WERI-Rb-1 (cell line): ENCODE data around the gene GAL3ST2.
"Not testable (repeated sequence)": the region's sequence is repeated elsewhere in the genome, so short reads cannot be mapped to it uniquely, and the experiment has no call there.

Experiments
- DNase-seq: peaks from one replicate; pipeline ENCODE4 v3.0.0-alpha.2; 2020
- H3K27ac ChIP-seq: fragments of 250-450 bp; sonication (Bioruptor Pico); 2 replicates; pipeline ENCODE4 v1.5.1; 2020; ENCODE audit warnings: mild to moderate bottlenecking, moderate library complexity
- H3K27me3 ChIP-seq: fragments of 250-450 bp; sonication (Bioruptor Pico); 2 replicates; pipeline ENCODE4 v1.5.1; 2021; ENCODE audit warnings: mild to moderate bottlenecking, low read depth, moderate library complexity; ENCODE audit not compliant: insufficient read depth, severe bottlenecking
- H3K36me3 ChIP-seq: fragments of 250-450 bp; sonication (Bioruptor Pico); 2 replicates; pipeline ENCODE4 v1.5.1; 2020; ENCODE audit warnings: mild to moderate bottlenecking, moderate library complexity
- H3K4me3 ChIP-seq: 2 replicates; pipeline ENCODE4 v1.5.1; 2011; ENCODE audit warnings: low read depth, mild to moderate bottlenecking, control low read depth, low read length
- H3K9me3 ChIP-seq: fragments of 250-450 bp; sonication (Bioruptor Pico); 2 replicates; pipeline ENCODE4 v1.5.1; 2021; ENCODE audit warnings: mild to moderate bottlenecking, moderate library complexity; ENCODE audit not compliant: severe bottlenecking
- CTCF ChIP-seq: IDR thresholded peaks from 2 replicates; pipeline ENCODE4 v1.5.1; 2011; ENCODE audit warnings: low read depth, mild to moderate bottlenecking, control low read depth, inconsistent platforms, low read length

The GAL3ST2 gene

GRCh38 chr2:241788572-241788971 is 11.9 kb downstream of the GAL3ST2 start:
- no peak for TF ChIP-seq CTCF
- Histone ChIP-seq H3K36me3 (no peaks in the 10 kb centered on the region), H3K27me3 (no peaks in the 10 kb centered on the region), H3K4me3 (no peak overlapping the region), H3K27ac (no peak overlapping the region), H3K9me3 (peaks cover 2% of the 10 kb centered on the region)
- DNase-seq, result no peak

GRCh38 chr2:241791385-241791784 is 14.8 kb downstream of the GAL3ST2 start:
- not testable (repeated sequence) for DNase-seq, H3K36me3 ChIP-seq, H3K27me3 ChIP-seq, H3K4me3 ChIP-seq, H3K27ac ChIP-seq, H3K9me3 ChIP-seq

DNA sequence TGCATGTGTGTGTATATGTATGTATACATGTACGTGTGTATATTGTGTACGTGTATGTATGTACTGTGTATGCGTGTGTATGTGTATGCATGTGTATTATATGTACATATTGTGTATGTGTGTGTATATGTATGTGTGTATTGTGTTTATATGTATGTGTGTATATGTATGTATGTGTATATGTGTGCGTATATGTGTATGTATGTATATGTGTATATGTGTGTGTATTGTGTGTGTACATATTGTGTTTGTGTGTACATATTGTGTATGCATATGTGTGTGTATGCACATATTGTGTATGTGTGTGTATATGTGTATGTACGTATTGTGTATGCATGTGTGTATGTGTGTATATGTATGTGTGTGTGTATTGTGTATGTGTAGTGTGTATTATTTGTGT is 16.8 kb downstream of the GAL3ST2 start:
- no peak for DNase-seq
- Histone ChIP-seq H3K27me3 (no peaks in the 10 kb centered on the region), H3K4me3 (no peak overlapping the region), H3K27ac (no peak overlapping the region), H3K36me3 (no peaks in the 10 kb centered on the region), H3K9me3 (peaks cover 2% of the 10 kb centered on the region)
- no peak for TF ChIP-seq CTCF

DNA sequence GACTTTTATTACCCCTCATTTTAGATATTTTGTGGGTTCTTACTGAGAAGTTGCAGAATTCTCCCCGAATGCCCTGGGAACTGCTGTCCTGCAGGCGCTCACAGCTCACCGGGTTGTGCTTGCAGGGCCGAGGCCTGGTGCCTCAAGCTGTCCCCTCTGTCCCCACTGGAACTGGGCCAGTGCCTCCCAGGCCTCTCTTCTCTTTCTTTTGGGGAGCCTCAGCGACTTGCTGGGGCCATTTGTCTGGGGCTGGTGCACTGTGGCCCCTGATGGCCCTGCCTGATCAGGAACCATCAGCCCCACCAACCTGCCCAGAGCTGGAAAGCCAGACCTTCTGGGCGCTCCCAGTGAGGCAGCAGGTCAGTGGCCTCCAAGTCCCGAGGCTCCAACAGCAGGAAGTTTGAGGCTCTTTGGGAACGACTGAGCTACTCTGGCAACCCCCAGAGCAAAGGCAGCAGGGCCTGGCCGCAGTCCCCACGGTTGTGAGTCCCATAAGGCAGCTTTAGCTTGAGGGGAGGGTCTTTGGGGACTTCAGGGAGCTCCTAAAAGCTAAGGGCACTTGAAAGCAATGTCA is 17.7 kb downstream of the GAL3ST2 start:
- peak; percentile 3 for DNase-seq
- no peak overlapping the region for H3K27ac ChIP-seq
- no peak overlapping the region for H3K4me3 ChIP-seq

DNA sequence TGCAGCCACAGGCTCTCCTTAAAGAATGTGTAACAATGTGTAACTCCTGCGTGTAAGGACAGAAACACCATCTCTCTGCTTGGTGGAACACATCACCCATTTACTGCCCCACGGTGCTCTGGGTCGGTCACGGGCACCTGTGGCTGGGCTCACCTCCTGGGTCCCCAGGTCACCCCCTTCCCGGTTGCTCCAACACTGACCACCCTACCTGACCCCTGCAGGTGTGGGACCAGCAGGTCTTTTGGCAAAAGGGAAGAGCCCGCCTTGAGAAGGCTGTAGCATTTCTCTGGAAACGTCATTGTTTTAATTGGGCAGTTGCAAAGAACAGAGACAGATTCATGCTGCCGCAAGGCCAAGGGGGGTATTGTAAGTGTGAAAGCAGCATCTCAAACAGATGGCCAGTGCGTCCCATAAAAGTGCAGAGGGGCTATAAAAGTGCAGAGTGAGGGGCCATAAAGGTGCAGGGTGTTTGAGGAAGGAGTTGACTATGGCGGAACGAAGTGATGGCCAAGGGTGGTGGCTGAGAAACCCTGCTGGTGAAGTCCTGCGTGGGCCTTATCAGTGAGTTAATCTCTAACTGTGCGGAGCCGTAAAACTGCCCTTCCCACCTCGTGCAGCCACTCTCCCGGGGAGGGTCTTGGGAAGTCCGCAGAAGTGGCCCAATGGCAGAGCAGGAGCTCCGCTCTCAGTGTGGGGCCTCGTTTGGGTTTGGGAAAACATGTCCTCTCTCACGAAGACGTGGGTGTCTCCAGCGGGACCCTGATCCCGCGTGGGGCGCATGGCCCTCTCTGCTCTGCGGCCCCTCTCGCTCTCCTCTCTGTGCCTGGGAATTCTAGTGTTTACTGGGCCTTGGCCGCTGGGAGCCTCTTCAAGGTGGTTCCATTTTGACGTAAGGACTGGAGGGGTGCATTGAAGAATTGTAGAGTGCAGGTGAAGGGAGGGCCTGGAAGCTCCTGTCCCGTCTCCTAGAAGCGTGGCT is 18.7 kb downstream of the GAL3ST2 start:
- Histone ChIP-seq H3K9me3 (peaks cover 2% of the 10 kb centered on the region), H3K27ac (no peak overlapping the region), H3K36me3 (no peaks in the 10 kb centered on the region), H3K27me3 (no peaks in the 10 kb centered on the region), H3K4me3 (no peak overlapping the region)
- no peak for TF ChIP-seq CTCF
- DNase-seq, result peak; percentile 4

More for the DNA sequence above, 17.7 kb downstream of the GAL3ST2 start:
- no peaks in the 10 kb centered on the region for H3K27me3 ChIP-seq
- no peaks in the 10 kb centered on the region for H3K36me3 ChIP-seq
- TF ChIP-seq CTCF, result no peak
- peaks cover 2% of the 10 kb centered on the region for H3K9me3 ChIP-seq

DNA sequence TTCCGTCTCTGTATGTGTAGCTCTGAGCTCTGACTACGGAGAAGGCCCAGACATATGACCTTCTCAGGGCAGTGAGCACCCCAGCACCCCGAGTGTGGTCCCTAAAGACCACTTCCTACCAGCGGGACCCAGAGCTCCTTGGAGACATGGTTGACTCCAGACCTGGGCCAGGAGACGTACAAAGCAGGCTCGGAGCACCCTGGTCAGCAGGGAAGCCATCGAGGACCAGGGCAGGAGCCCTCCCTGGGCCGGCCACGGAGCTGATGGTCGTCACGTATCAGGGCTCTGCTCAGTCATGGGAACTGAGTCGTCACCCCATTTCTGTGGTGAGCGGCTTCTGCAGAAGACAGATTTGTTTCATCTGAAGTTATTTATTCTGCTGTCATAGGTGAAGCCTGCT is 19.6 kb downstream of the GAL3ST2 start:
- Histone ChIP-seq H3K9me3 (peaks cover 2% of the 10 kb centered on the region), H3K27me3 (no peaks in the 10 kb centered on the region), H3K27ac (no peak overlapping the region), H3K4me3 (no peak overlapping the region), H3K36me3 (no peaks in the 10 kb centered on the region)
- no peak for TF ChIP-seq CTCF
- DNase-seq, result no peak
